HL-60 (cell line): Measurements from ENCODE around the gene C1orf226.

ENCODE experiments used
- DNase-seq, 2 experiments: peaks; one replicate each; pipeline ENCODE4 v3.0.0-alpha.2; 2010 to 2020; ENCODE audit warnings: low read depth in 1 of 2, low spot score in 1 of 2
- H3K27ac ChIP-seq: fragments of 250-450 bp; sonication (Bioruptor Pico); replicated peaks from 2 replicates; pipeline ENCODE4 v1.5.1; 2020; ENCODE audit warnings: mild to moderate bottlenecking, moderate library complexity
- H3K27me3 ChIP-seq: fragments of 250-450 bp; sonication (Bioruptor Pico); 2 replicates; pipeline ENCODE4 v1.5.1; 2021; ENCODE audit warnings: mild to moderate bottlenecking, moderate library complexity; ENCODE audit not compliant: insufficient read depth, poor library complexity, severe bottlenecking
- H3K4me3 ChIP-seq: replicated peaks from 2 replicates; pipeline ENCODE4 v1.5.1; 2011; ENCODE audit warnings: mild to moderate bottlenecking, control low read depth, low read length; ENCODE audit not compliant: insufficient read depth
- CTCF ChIP-seq: IDR thresholded peaks from one replicate; pipeline ENCODE4 v1.5.1; 2011; ENCODE audit warnings: low read length, control low read depth, inconsistent platforms; ENCODE audit not compliant: insufficient read depth
- GABPA ChIP-seq: IDR thresholded peaks from 2 replicates; pipeline ENCODE4 v1.6.1; 2012; ENCODE audit warnings: low read depth
- POLR2AphosphoS5 ChIP-seq: IDR thresholded peaks from 2 replicates; pipeline ENCODE4 v1.6.1; 2012; ENCODE audit warnings: low read depth
- REST ChIP-seq: IDR thresholded peaks from 2 replicates; pipeline ENCODE4 v1.6.1; 2012; ENCODE audit warnings: low read depth; ENCODE audit not compliant: insufficient replicate concordance
- SPI1 ChIP-seq: IDR thresholded peaks from 2 replicates; pipeline ENCODE4 v1.6.1; 2012; ENCODE audit warnings: low read depth, mild to moderate bottlenecking, borderline replicate concordance

C1orf226 gene

GRCh38 chr1:162398999-162399580 is 17.6 kb downstream of the C1orf226 start:
- no peak overlapping the region for H3K27ac ChIP-seq
- H3K27me3 ChIP-seq: peaks cover 16% of the 10 kb centered on the region
- H3K4me3 ChIP-seq: no peak overlapping the region
- no peak for DNase-seq
- TF ChIP-seq CTCF (no peak), GABPA (no peak), SPI1 (no peak), POLR2AphosphoS5 (no peak), REST (no peak)

GRCh38 chr1:162400790-162401355 is 19.3 kb downstream of the C1orf226 start:
- Histone ChIP-seq H3K4me3 (no peak overlapping the region), H3K27me3 (peaks cover 14% of the 10 kb centered on the region), H3K27ac (no peak overlapping the region)
- TF ChIP-seq POLR2AphosphoS5 (no peak), CTCF (no peak), SPI1 (no peak), GABPA (no peak), REST (no peak)
- DNase-seq: no peak

- DNase-seq: no peak
- TF ChIP-seq GABPA: no peak
- no peak for TF ChIP-seq CTCF
- no peak for TF ChIP-seq POLR2AphosphoS5
- TF ChIP-seq SPI1: no peak
- H3K4me3 ChIP-seq: no peak overlapping the region
- H3K27ac ChIP-seq: no peak overlapping the region
- H3K27me3 ChIP-seq: peaks cover 3% of the 10 kb centered on the region
Measured at GRCh38 chr1:162404550-162405160, 23.1 kb downstream of the C1orf226 start.
